SU-DHL-6 (cell line): ENCODE results near the gene THBS2.

ENCODE experiments used
- H2AFZ ChIP-seq: fragments of 200-600 bp; sonication (generic); 2 replicates; pipeline ENCODE4 v1.6.1; 2014; ENCODE audit warnings: low read depth, mild to moderate bottlenecking, moderate library complexity, mixed read lengths, antibody characterized with exemption, low read length; ENCODE audit not compliant: severe bottlenecking
- H3F3A ChIP-seq: fragments of 200-600 bp; shearing (Covaris generic); 2 replicates; pipeline ENCODE4 v1.6.0; 2016; ENCODE audit warnings: antibody characterized with exemption, mild to moderate bottlenecking; ENCODE audit not compliant: insufficient read depth
- H3K27ac ChIP-seq: fragments of 200-600 bp; sonication (generic); 2 replicates; pipeline ENCODE4 v1.5.1; 2016; ENCODE audit warnings: low read depth, mild to moderate bottlenecking, low read length, moderate library complexity, mixed read lengths
- H3K27me3 ChIP-seq: fragments of 200-600 bp; sonication (generic), shearing (Covaris generic); 2 replicates; pipeline ENCODE4 v1.6.0; 2014; ENCODE audit warnings: mild to moderate bottlenecking, low read length
- H3K36me3 ChIP-seq: fragments of 200-600 bp; sonication (generic); 2 replicates; pipeline ENCODE4 v1.6.1; 2014; ENCODE audit warnings: mild to moderate bottlenecking, low read length, mixed read lengths
- H3K4me2 ChIP-seq: fragments of 300-600, 200-600 bp; shearing (Covaris generic), sonication (generic); 2 replicates; pipeline ENCODE4 v1.6.0; 2014; ENCODE audit warnings: low read length, low read depth, mild to moderate bottlenecking; ENCODE audit not compliant: poor library complexity, severe bottlenecking
- H3K4me3 ChIP-seq: fragments of 200-600 bp; sonication (generic); 2 replicates; pipeline ENCODE4 v1.5.1; 2014; ENCODE audit warnings: antibody characterized with exemption, low read length, mild to moderate bottlenecking, mixed read lengths; ENCODE audit not compliant: insufficient read depth, poor library complexity, severe bottlenecking
- H3K79me2 ChIP-seq: fragments of 200-600 bp; sonication (generic); 2 replicates; pipeline ENCODE4 v1.6.1; 2014; ENCODE audit warnings: mild to moderate bottlenecking, low read length, moderate library complexity; ENCODE audit not compliant: insufficient read depth
- H3K9ac ChIP-seq: fragments of 200-600 bp; sonication (generic); 2 replicates; pipeline ENCODE4 v1.7.0; 2014; ENCODE audit warnings: mild to moderate bottlenecking, low read length
- H3K9me2 ChIP-seq: fragments of 200-600 bp; sonication (generic); replicated peaks from 2 replicates; pipeline ENCODE4 v1.6.1; 2014; ENCODE audit warnings: low read length; ENCODE audit not compliant: insufficient read depth
- H3K9me3 ChIP-seq: fragments of 200-600 bp; sonication (generic); 2 replicates; pipeline ENCODE4 v1.6.1; 2014; ENCODE audit warnings: low read length, mixed read lengths; ENCODE audit not compliant: insufficient read depth
- H4K20me1 ChIP-seq: fragments of 200-600 bp; sonication (generic); 2 replicates; pipeline ENCODE4 v1.6.1; 2014; ENCODE audit warnings: low read depth, mild to moderate bottlenecking, antibody characterized with exemption, low read length, moderate library complexity, mixed read lengths
- EZH2phosphoT487 ChIP-seq: fragments of 200-600 bp; sonication (generic), shearing (Covaris generic); conservative IDR thresholded peaks from 2 replicates; pipeline ENCODE4 v1.6.1; 2018; ENCODE audit warnings: mild to moderate bottlenecking, antibody characterized with exemption, low read length, moderate library complexity, mixed read lengths
- TF ChIP-seq, protein P1 (sequence below): fragments of 200-600 bp; sonication (generic); IDR thresholded peaks from one replicate; pipeline ENCODE4 v1.5.1; 2017; ENCODE audit warnings: antibody characterized with exemption, mild to moderate bottlenecking, low read length, moderate library complexity; ENCODE audit not compliant: insufficient read depth, poor library complexity, severe bottlenecking

The THBS2 gene

DNA sequence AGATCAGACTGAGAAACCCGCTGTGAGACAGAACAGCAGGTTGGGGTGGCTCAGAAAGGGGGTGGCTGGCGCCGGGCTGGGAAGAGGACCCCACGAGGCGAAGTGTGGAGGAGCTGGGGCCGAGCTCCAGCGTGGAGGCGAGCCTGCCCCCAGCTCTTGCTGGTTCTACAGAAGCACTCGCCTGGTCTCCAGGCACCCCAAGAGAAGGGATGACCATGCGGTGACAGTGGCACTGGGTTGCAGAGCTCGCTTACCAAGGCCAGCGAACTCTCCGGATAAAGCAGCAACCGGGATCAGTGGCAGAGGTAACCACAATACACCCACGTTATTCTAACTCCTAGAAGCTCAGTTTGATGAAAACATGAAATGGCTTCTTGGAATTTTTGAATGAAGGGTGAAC, 26.5 kb downstream of the THBS2 start:
- TF ChIP-seq, protein P1, sequence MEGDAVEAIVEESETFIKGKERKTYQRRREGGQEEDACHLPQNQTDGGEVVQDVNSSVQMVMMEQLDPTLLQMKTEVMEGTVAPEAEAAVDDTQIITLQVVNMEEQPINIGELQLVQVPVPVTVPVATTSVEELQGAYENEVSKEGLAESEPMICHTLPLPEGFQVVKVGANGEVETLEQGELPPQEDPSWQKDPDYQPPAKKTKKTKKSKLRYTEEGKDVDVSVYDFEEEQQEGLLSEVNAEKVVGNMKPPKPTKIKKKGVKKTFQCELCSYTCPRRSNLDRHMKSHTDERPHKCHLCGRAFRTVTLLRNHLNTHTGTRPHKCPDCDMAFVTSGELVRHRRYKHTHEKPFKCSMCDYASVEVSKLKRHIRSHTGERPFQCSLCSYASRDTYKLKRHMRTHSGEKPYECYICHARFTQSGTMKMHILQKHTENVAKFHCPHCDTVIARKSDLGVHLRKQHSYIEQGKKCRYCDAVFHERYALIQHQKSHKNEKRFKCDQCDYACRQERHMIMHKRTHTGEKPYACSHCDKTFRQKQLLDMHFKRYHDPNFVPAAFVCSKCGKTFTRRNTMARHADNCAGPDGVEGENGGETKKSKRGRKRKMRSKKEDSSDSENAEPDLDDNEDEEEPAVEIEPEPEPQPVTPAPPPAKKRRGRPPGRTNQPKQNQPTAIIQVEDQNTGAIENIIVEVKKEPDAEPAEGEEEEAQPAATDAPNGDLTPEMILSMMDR: no peak
- no peak for TF ChIP-seq EZH2phosphoT487
- no peak overlapping the region for H3K4me3 ChIP-seq
- H2AFZ ChIP-seq: no peak overlapping the region
- no peak overlapping the region for H3K4me2 ChIP-seq
- H3F3A ChIP-seq: no peaks in the 10 kb centered on the region
- H3K9me2 ChIP-seq: no peaks in the 10 kb centered on the region
- H3K9me3 ChIP-seq: no peaks in the 10 kb centered on the region
- no peaks in the 10 kb centered on the region for H3K36me3 ChIP-seq
- H3K27me3 ChIP-seq: no peaks in the 10 kb centered on the region
- no peak overlapping the region for H3K27ac ChIP-seq
- H3K79me2 ChIP-seq: no peaks in the 10 kb centered on the region
- no peak overlapping the region for H3K9ac ChIP-seq
- no peaks in the 10 kb centered on the region for H4K20me1 ChIP-seq

DNA sequence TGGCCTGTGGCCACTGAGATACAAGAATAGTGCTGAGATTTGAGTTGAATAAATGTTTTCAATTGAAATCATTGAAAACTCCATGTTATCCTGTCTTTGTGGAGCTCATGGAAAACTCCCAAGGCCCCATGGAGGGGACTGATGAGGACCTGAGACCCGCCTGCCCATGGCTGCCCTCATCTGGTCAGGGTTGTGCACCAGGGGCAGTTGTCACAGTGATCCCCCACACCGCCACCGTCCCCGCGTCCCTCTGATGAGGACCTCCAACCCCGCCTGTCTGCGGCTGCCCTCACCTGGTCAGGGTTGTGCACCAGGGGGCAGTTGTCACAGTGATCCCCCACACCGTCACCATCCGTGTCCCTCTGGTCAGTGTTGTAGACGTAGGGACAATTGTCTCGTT, 27.8 kb downstream of the THBS2 start:
- Histone ChIP-seq H4K20me1 (no peaks in the 10 kb centered on the region), H3K9me3 (no peaks in the 10 kb centered on the region), H3F3A (no peaks in the 10 kb centered on the region), H3K36me3 (no peaks in the 10 kb centered on the region), H2AFZ (no peak overlapping the region), H3K79me2 (no peaks in the 10 kb centered on the region), H3K9ac (no peak overlapping the region), H3K9me2 (no peaks in the 10 kb centered on the region), H3K27ac (no peak overlapping the region), H3K4me2 (no peak overlapping the region), H3K4me3 (no peak overlapping the region), H3K27me3 (no peaks in the 10 kb centered on the region)
- TF ChIP-seq, protein P1: no peak
- no peak for TF ChIP-seq EZH2phosphoT487

DNA sequence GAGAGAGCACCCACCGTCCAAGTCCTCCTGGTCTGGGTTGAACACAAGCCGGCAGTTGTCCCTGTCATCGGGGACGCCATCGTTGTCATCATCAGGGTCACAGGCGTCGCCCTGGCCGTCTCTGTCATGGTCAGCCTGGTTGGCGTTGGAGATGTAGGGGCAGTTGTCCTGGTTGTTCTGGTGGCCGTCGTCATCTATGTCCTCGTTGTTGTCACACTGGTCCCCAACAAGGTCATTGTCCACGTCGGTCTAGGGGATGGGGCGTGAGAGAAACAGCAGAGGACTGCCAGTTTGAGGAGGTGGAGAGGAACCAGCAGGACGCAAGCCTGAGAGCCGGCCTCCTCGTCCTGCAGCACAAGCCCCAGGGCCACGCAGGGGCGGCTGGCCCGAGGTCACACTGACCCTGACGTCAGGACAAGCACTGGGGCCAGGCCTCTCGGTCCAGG, 28.5 kb downstream of the THBS2 start:
- Histone ChIP-seq H3K79me2 (no peaks in the 10 kb centered on the region), H3F3A (no peaks in the 10 kb centered on the region), H3K9me2 (no peaks in the 10 kb centered on the region), H3K27me3 (no peaks in the 10 kb centered on the region), H3K9ac (no peak overlapping the region), H4K20me1 (no peaks in the 10 kb centered on the region), H3K27ac (no peak overlapping the region), H2AFZ (no peak overlapping the region), H3K4me2 (no peak overlapping the region), H3K36me3 (no peaks in the 10 kb centered on the region), H3K9me3 (no peaks in the 10 kb centered on the region), H3K4me3 (no peak overlapping the region)
- TF ChIP-seq, protein P1: no peak
- TF ChIP-seq EZH2phosphoT487: no peak
